ENCODE results near the gene STPG2. TPM values are rescaled to one million over a fixed set of nuclear protein-coding genes. Genes with fewer than 3 reads are reported as not detected.
"Not testable (repeated sequence)": the region's sequence is repeated elsewhere in the genome, so short reads cannot be mapped to it uniquely, and the experiment has no call there.

STPG2 gene
- total RNA-seq, 1 experiment from 2014 or later: not detected

- CTCF ChIA-PET: no interaction called here
- BruUV-seq (replicated peaks): no TSS peak
- Histone ChIP-seq H3K27ac (ENCODE audit: low read length) (no peak overlapping the region), H3K4me3 (ENCODE audit: low read depth in 2 of 2, low read length in 2 of 2) (no peak overlapping the region), H3K9me3 (ENCODE audit: control insufficient read depth, insufficient read depth, low read depth, low read length) (no peaks in the 10 kb centered on the region), H3K36me3 (ENCODE audit: control insufficient read depth, insufficient read depth, low read length) (no peaks in the 10 kb centered on the region), H3K27me3 (ENCODE audit: control insufficient read depth, insufficient read depth, low read length) (no peaks in the 10 kb centered on the region), H3K4me1 (ENCODE audit: control insufficient read depth, insufficient read depth, low read length) (no peaks in the 10 kb centered on the region)
- intact Hi-C loops (cut with micrococcal nuclease; ENCODE audit: unreplicated experiment): no loop called here
- POLR2A ChIA-PET: no interaction called here
- no peak for TF ChIP-seq CTCF (IDR thresholded peaks at IDR 0.05)
- no peak for TF ChIP-seq SIN3A (IDR thresholded peaks at IDR 0.05; ENCODE audit: borderline replicate concordance, insufficient read depth, low read depth, low read length)
- no peak for TF ChIP-seq POLR2AphosphoS5 (IDR thresholded peaks at IDR 0.05; ENCODE audit: low read depth, low read length)
- no peak for TF ChIP-seq REST (IDR thresholded peaks at IDR 0.05; ENCODE audit: insufficient read depth in 1 of 2, low read depth in 2 of 2, low read length in 1 of 2)
- no peak for TF ChIP-seq TCF7L2 (IDR thresholded peaks at IDR 0.05; ENCODE audit: low read depth, low read length)
- in situ Hi-C loops (cut with HindIII; ENCODE audit: low pct_unique_long_range_greater_than_20kb, low sequenced_read_pairs): no loop called here
- no peak for ATAC-seq
- no peak for DNase-seq (ENCODE audit: low read depth, low spot score)
These were observed 233.3 kb downstream of the STPG2 start for GRCh38 chr4:97910005-97910404.

DNA sequence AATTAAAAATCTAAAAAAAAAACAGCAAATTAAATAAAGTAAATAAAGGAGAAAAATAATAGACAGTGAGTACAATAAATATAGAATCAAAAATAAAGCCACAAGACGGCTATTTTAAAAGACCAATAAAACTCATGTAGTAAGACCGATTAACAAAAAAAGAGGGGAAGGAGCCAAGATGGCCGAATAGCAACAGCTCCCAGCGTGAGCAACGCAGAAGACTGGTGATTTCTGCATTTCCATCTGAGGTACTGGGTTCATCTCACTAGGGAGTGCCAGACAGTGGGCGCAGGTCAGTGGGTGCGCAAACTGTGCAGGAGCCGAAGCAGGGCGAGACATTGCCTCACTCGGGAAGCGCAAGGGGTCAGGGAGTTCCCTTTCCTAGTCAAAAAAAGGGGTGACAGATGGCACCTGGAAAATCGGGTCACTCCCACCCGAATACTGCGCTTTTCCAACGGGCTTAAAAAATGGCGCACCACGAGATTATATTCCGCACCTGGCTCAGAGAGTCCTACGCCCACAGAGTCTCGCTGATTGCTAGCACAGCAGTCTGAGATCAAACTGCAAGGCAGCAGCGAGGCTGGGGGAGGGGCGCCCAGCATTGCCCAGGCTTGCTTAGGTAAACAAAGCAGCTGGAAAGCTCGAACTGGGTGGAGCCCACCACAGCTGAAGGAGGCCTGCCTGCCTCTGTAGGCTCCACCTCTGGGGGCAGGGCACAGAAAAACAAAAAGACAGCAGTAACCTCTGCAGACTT is 239.7 kb downstream of the STPG2 start:
- intact Hi-C loops (cut with micrococcal nuclease; ENCODE audit: unreplicated experiment); CTCF ChIA-PET; POLR2A ChIA-PET; H3K4me3 ChIP-seq (ENCODE audit: low read depth in 2 of 2, low read length in 2 of 2); ATAC-seq; DNase-seq (ENCODE audit: low read depth, low spot score); H3K4me1 ChIP-seq (ENCODE audit: control insufficient read depth, insufficient read depth, low read length); H3K27ac ChIP-seq (ENCODE audit: low read length); H3K36me3 ChIP-seq (ENCODE audit: control insufficient read depth, insufficient read depth, low read length); in situ Hi-C loops (cut with HindIII; ENCODE audit: low pct_unique_long_range_greater_than_20kb, low sequenced_read_pairs); BruUV-seq (replicated peaks); H3K27me3 ChIP-seq (ENCODE audit: control insufficient read depth, insufficient read depth, low read length); H3K9me3 ChIP-seq (ENCODE audit: control insufficient read depth, insufficient read depth, low read depth, low read length): not testable (repeated sequence)

GRCh38 chr4:97900229-97900628 is 243.0 kb downstream of the STPG2 start:
- no peaks in the 10 kb centered on the region for H3K27me3 ChIP-seq (ENCODE audit: control insufficient read depth, insufficient read depth, low read length)
- ATAC-seq: no peak
- no TSS peak for BruUV-seq (replicated peaks)
- H3K9me3 ChIP-seq (ENCODE audit: control insufficient read depth, insufficient read depth, low read depth, low read length): no peaks in the 10 kb centered on the region
- DNase-seq (ENCODE audit: low read depth, low spot score): no peak
- in situ Hi-C loops (cut with HindIII; ENCODE audit: low pct_unique_long_range_greater_than_20kb, low sequenced_read_pairs) (no loop called here), intact Hi-C loops (cut with micrococcal nuclease; ENCODE audit: unreplicated experiment) (no loop called here)
- no peak overlapping the region for H3K27ac ChIP-seq (ENCODE audit: low read length)
- ChIA-PET CTCF (no interaction called here), POLR2A (no interaction called here)
- H3K36me3 ChIP-seq (ENCODE audit: control insufficient read depth, insufficient read depth, low read length): no peaks in the 10 kb centered on the region
- no peak for TF ChIP-seq TCF7L2 (IDR thresholded peaks at IDR 0.05; ENCODE audit: low read depth, low read length)
- no peak for TF ChIP-seq CTCF (IDR thresholded peaks at IDR 0.05)
- no peak for TF ChIP-seq SIN3A (IDR thresholded peaks at IDR 0.05; ENCODE audit: borderline replicate concordance, insufficient read depth, low read depth, low read length)
- TF ChIP-seq POLR2AphosphoS5 (IDR thresholded peaks at IDR 0.05; ENCODE audit: low read depth, low read length): no peak
- TF ChIP-seq REST (IDR thresholded peaks at IDR 0.05; ENCODE audit: insufficient read depth in 1 of 2, low read depth in 2 of 2, low read length in 1 of 2): no peak
- H3K4me1 ChIP-seq (ENCODE audit: control insufficient read depth, insufficient read depth, low read length): no peaks in the 10 kb centered on the region
- H3K4me3 ChIP-seq (ENCODE audit: low read depth in 2 of 2, low read length in 2 of 2): no peak overlapping the region

All from Panc1 (cell line).